Measurements from ENCODE around the gene IZUMO4. TPM values are rescaled to one million over a fixed set of nuclear protein-coding genes. Genes with fewer than 3 reads are reported as not detected.

Gene IZUMO4
- total and polyA plus RNA-seq, 10 of the 15 experiments (the other 5 are each of a cell fraction or from before 2014, with no cell fraction given) = 0.53 to 27.1 (median 7.5) TPM

DNA sequence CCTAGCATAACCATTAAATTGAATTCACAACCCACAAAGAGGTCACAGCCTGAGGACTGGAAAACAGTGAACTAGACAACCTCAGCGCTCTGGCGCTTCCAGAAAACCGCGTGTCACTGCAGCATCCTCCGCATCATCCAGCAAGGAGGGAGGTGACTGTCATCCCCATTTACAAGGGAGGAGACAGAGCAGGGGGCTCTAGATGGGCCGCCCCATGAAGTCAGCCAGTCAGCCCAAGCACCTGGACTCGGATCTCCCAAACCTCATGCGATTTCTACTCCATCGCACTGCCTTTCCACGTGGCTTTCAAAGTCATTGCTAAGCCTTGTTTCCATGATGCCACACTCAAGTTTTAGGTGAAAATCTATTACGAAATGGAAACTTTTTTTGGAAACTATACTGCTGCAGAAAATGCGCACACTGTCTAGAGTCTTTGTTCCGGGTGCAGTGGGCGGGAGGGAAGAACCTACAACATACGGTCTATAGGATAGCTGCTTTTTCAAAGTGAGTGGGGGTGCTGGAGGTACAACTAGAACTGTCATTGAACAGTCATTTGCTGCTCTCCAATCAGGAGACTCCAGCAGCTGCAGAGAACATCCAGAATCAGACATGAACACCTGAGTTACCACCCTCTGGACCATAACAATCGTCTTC is 51.9 kb downstream of the IZUMO4 start (continued):
- TF ChIP-seq, protein P1, sequence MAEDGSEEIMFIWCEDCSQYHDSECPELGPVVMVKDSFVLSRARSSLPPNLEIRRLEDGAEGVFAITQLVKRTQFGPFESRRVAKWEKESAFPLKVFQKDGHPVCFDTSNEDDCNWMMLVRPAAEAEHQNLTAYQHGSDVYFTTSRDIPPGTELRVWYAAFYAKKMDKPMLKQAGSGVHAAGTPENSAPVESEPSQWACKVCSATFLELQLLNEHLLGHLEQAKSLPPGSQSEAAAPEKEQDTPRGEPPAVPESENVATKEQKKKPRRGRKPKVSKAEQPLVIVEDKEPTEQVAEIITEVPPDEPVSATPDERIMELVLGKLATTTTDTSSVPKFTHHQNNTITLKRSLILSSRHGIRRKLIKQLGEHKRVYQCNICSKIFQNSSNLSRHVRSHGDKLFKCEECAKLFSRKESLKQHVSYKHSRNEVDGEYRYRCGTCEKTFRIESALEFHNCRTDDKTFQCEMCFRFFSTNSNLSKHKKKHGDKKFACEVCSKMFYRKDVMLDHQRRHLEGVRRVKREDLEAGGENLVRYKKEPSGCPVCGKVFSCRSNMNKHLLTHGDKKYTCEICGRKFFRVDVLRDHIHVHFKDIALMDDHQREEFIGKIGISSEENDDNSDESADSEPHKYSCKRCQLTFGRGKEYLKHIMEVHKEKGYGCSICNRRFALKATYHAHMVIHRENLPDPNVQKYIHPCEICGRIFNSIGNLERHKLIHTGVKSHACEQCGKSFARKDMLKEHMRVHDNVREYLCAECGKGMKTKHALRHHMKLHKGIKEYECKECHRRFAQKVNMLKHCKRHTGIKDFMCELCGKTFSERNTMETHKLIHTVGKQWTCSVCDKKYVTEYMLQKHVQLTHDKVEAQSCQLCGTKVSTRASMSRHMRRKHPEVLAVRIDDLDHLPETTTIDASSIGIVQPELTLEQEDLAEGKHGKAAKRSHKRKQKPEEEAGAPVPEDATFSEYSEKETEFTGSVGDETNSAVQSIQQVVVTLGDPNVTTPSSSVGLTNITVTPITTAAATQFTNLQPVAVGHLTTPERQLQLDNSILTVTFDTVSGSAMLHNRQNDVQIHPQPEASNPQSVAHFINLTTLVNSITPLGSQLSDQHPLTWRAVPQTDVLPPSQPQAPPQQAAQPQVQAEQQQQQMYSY (CRISPR knock-in tag; IDR thresholded peaks at IDR 0.05) = no peak
- TF ChIP-seq HDGF (IDR thresholded peaks at IDR 0.05) (no peak), RUNX3 (IDR thresholded peaks at IDR 0.05; ENCODE audit: low read length) (0 out of 2 replicates have a peak, but pooled peaks have one; percentile 25), NFXL1 (IDR thresholded peaks at IDR 0.05; ENCODE audit: borderline replicate concordance) (no peak), SMC3 (IDR thresholded peaks at IDR 0.05; ENCODE audit: borderline replicate concordance, low read length) (no peak), NBN (IDR thresholded peaks at IDR 0.05) (no peak), SMAD1 (IDR thresholded peaks at IDR 0.05; ENCODE audit: low read depth, partially characterized antibody) (no peak), PAX8 (IDR thresholded peaks at IDR 0.05) (no peak), CHD4 (IDR thresholded peaks at IDR 0.05) (no peak)
- TF ChIP-seq, protein P2, sequence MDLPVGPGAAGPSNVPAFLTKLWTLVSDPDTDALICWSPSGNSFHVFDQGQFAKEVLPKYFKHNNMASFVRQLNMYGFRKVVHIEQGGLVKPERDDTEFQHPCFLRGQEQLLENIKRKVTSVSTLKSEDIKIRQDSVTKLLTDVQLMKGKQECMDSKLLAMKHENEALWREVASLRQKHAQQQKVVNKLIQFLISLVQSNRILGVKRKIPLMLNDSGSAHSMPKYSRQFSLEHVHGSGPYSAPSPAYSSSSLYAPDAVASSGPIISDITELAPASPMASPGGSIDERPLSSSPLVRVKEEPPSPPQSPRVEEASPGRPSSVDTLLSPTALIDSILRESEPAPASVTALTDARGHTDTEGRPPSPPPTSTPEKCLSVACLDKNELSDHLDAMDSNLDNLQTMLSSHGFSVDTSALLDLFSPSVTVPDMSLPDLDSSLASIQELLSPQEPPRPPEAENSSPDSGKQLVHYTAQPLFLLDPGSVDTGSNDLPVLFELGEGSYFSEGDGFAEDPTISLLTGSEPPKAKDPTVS (IDR thresholded peaks at IDR 0.05; ENCODE audit: low read depth, low read length) = no peak
- TF ChIP-seq, protein P3, sequence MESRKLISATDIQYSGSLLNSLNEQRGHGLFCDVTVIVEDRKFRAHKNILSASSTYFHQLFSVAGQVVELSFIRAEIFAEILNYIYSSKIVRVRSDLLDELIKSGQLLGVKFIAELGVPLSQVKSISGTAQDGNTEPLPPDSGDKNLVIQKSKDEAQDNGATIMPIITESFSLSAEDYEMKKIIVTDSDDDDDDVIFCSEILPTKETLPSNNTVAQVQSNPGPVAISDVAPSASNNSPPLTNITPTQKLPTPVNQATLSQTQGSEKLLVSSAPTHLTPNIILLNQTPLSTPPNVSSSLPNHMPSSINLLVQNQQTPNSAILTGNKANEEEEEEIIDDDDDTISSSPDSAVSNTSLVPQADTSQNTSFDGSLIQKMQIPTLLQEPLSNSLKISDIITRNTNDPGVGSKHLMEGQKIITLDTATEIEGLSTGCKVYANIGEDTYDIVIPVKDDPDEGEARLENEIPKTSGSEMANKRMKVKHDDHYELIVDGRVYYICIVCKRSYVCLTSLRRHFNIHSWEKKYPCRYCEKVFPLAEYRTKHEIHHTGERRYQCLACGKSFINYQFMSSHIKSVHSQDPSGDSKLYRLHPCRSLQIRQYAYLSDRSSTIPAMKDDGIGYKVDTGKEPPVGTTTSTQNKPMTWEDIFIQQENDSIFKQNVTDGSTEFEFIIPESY (IDR thresholded peaks at IDR 0.05) = peak; percentile 57; the same call in 1 of the 2 replicates
- TF ChIP-seq, protein P4, sequence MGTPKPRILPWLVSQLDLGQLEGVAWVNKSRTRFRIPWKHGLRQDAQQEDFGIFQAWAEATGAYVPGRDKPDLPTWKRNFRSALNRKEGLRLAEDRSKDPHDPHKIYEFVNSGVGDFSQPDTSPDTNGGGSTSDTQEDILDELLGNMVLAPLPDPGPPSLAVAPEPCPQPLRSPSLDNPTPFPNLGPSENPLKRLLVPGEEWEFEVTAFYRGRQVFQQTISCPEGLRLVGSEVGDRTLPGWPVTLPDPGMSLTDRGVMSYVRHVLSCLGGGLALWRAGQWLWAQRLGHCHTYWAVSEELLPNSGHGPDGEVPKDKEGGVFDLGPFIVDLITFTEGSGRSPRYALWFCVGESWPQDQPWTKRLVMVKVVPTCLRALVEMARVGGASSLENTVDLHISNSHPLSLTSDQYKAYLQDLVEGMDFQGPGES (IDR thresholded peaks at IDR 0.05) = no peak
- TF ChIP-seq, protein P5, sequence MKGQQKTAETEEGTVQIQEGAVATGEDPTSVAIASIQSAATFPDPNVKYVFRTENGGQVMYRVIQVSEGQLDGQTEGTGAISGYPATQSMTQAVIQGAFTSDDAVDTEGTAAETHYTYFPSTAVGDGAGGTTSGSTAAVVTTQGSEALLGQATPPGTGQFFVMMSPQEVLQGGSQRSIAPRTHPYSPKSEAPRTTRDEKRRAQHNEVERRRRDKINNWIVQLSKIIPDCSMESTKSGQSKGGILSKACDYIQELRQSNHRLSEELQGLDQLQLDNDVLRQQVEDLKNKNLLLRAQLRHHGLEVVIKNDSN (IDR thresholded peaks at IDR 0.05; ENCODE audit: borderline replicate concordance, extremely low read length, insufficient read depth, low read depth, low read length) = no peak
- TF ChIP-seq, protein P6, sequence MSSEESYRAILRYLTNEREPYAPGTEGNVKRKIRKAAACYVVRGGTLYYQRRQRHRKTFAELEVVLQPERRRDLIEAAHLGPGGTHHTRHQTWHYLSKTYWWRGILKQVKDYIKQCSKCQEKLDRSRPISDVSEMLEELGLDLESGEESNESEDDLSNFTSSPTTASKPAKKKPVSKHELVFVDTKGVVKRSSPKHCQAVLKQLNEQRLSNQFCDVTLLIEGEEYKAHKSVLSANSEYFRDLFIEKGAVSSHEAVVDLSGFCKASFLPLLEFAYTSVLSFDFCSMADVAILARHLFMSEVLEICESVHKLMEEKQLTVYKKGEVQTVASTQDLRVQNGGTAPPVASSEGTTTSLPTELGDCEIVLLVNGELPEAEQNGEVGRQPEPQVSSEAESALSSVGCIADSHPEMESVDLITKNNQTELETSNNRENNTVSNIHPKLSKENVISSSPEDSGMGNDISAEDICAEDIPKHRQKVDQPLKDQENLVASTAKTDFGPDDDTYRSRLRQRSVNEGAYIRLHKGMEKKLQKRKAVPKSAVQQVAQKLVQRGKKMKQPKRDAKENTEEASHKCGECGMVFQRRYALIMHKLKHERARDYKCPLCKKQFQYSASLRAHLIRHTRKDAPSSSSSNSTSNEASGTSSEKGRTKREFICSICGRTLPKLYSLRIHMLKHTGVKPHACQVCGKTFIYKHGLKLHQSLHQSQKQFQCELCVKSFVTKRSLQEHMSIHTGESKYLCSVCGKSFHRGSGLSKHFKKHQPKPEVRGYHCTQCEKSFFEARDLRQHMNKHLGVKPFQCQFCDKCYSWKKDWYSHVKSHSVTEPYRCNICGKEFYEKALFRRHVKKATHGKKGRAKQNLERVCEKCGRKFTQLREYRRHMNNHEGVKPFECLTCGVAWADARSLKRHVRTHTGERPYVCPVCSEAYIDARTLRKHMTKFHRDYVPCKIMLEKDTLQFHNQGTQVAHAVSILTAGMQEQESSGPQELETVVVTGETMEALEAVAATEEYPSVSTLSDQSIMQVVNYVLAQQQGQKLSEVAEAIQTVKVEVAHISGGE (CRISPR knock-in tag; IDR thresholded peaks at IDR 0.05) = no peak
- TF ChIP-seq, protein P7, sequence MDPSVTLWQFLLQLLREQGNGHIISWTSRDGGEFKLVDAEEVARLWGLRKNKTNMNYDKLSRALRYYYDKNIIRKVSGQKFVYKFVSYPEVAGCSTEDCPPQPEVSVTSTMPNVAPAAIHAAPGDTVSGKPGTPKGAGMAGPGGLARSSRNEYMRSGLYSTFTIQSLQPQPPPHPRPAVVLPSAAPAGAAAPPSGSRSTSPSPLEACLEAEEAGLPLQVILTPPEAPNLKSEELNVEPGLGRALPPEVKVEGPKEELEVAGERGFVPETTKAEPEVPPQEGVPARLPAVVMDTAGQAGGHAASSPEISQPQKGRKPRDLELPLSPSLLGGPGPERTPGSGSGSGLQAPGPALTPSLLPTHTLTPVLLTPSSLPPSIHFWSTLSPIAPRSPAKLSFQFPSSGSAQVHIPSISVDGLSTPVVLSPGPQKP (IDR thresholded peaks at IDR 0.05; ENCODE audit: low read depth, low read length) = no peak

Measured in GM12878 (cell line).